Natural killer cell (primary cell): ENCODE data around the gene KISS1R. TPM values are rescaled to one million over a fixed set of nuclear protein-coding genes. Genes with fewer than 3 reads are reported as not detected.

ENCODE experiments used
- ATAC-seq, 3 donors: fragments of 150-1000 bp in 2 of 3; fragments of 200-7000 bp in 1 of 3; cut with Tn5 transposase; 1 replicate in 1 of 3; 2 replicates in 2 of 3; pipeline ENCODE4 v1.10.0; 2021; ENCODE audit warnings: mild to moderate bottlenecking in 2 of 3, moderate library complexity in 2 of 3
- DNase-seq, 2 donors: peaks; one replicate each; pipeline versions ENCODE4 v3.0.0 to v3.0.0-alpha.2; 2013 to 2021; ENCODE audit warnings: mixed read lengths in 1 of 2
- H3K27ac ChIP-seq: one replicate; pipeline ENCODE4 v1.5.1; 2013; ENCODE audit warnings: mild to moderate bottlenecking, low read length
- H3K27me3 ChIP-seq: one replicate; pipeline ENCODE4 v1.6.1; 2013; ENCODE audit warnings: low read length; ENCODE audit not compliant: control insufficient read depth, insufficient read depth
- H3K36me3 ChIP-seq: one replicate; pipeline ENCODE4 v1.6.1; 2013; ENCODE audit warnings: low read length; ENCODE audit not compliant: control insufficient read depth, insufficient read depth
- H3K4me1 ChIP-seq: one replicate; pipeline ENCODE4 v1.6.1; 2013; ENCODE audit warnings: low read length; ENCODE audit not compliant: control insufficient read depth, insufficient read depth
- H3K4me3 ChIP-seq: one replicate; pipeline ENCODE4 v1.5.1; 2013; ENCODE audit warnings: low read length
- H3K9me3 ChIP-seq: one replicate; pipeline ENCODE4 v1.6.1; 2013; ENCODE audit warnings: low read length; ENCODE audit not compliant: control insufficient read depth, insufficient read depth
- H3K27ac Mint-ChIP-seq, 2 donors: one replicate each; pipeline ENCODE4 v1.8.0; 2022; ENCODE audit warnings: mild to moderate bottlenecking in 2 of 2, mixed read lengths in 2 of 2, moderate library complexity in 1 of 2
- H3K27me3 Mint-ChIP-seq, 2 donors: one replicate each; pipeline ENCODE4 v1.8.0; 2022; ENCODE audit warnings: low read depth in 2 of 2, mixed read lengths in 2 of 2
- H3K36me3 Mint-ChIP-seq: one replicate; pipeline ENCODE4 v1.8.0; 2022; ENCODE audit warnings: mixed read lengths
- H3K4me1 Mint-ChIP-seq, 2 donors: one replicate each; pipeline ENCODE4 v1.8.0; 2022; ENCODE audit warnings: mixed read lengths in 2 of 2
- H3K4me3 Mint-ChIP-seq: one replicate; pipeline ENCODE4 v1.8.0; 2022; ENCODE audit warnings: mild to moderate bottlenecking, moderate library complexity, mixed read lengths
- H3K9me3 Mint-ChIP-seq, 2 donors: one replicate each; pipeline ENCODE4 v1.8.0; 2022; ENCODE audit warnings: mixed read lengths in 2 of 2
- WGBS: methylation state at CpG from one replicate; pipeline ENCODE4 v1.1.7; 2013; ENCODE audit warnings: missing lambda C conversion rate; ENCODE audit not compliant: insufficient coverage; 5-methylcytosine and 5-hydroxymethylcytosine counted together
- intact Hi-C: fragments of 100-400 bp; cut with micrococcal nuclease; formaldehyde crosslinking; loops from one replicate; pipeline ENCODE4 v1.14.2; 2022
- total RNA-seq, 4 donors: library from RNA; stranded (reverse); fragments of 120-200 nt in 1 of 4; gene quantifications; one replicate each; pipeline versions ENCODE4 v1.2.3 to v1.2.4, GENCODE V29; 2013 to 2022
- TF ChIP-seq, protein P1 (sequence below): fragments of 200-600 bp; IDR thresholded peaks from one replicate; pipeline ENCODE4 v1.8.0; 2022; ENCODE audit warnings: antibody characterized with exemption

Gene KISS1R
- total RNA-seq, 3 donors from 2014 or later (not counting 1 experiment from before 2014, with no cell fraction given): 0.31 TPM; not detected in 2

DNA sequence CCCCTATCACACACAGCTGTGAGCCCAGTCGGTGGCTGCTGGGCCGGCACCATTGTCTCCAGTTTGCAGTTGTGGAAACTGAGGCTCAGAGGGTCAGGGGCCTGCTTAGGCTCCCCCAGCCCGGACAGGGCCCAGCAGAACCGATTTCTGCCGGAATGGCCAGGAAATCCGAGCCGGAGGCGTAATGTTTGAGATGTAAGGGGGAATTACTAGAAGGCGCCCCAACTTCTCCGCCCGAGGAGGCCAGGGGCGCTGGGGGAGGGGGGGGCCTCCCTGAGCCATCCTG, 962 bp downstream of the KISS1R start:
- Mint-ChIP-seq H3K27me3 (peaks cover 0 to 8% of the 10 kb centered on the region in 2 donors), H3K36me3 (no peaks in the 10 kb centered on the region), H3K9me3 (no peaks in the 10 kb centered on the region), H3K4me3 (peak overlapping the region; percentile 76), H3K4me1 (peaks cover 10 to 14% of the 10 kb centered on the region in 2 donors), H3K27ac (no peak overlapping the region)
- TF ChIP-seq, protein P1, sequence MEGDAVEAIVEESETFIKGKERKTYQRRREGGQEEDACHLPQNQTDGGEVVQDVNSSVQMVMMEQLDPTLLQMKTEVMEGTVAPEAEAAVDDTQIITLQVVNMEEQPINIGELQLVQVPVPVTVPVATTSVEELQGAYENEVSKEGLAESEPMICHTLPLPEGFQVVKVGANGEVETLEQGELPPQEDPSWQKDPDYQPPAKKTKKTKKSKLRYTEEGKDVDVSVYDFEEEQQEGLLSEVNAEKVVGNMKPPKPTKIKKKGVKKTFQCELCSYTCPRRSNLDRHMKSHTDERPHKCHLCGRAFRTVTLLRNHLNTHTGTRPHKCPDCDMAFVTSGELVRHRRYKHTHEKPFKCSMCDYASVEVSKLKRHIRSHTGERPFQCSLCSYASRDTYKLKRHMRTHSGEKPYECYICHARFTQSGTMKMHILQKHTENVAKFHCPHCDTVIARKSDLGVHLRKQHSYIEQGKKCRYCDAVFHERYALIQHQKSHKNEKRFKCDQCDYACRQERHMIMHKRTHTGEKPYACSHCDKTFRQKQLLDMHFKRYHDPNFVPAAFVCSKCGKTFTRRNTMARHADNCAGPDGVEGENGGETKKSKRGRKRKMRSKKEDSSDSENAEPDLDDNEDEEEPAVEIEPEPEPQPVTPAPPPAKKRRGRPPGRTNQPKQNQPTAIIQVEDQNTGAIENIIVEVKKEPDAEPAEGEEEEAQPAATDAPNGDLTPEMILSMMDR: no peak
- Histone ChIP-seq H3K36me3 (no peaks in the 10 kb centered on the region), H3K9me3 (no peaks in the 10 kb centered on the region), H3K27me3 (peaks cover 21% of the 10 kb centered on the region), H3K4me3 (no peak overlapping the region), H3K27ac (no peak overlapping the region), H3K4me1 (peaks cover 51% of the 10 kb centered on the region)
- ATAC-seq (no peak), DNase-seq (no peak)
- intact Hi-C loops: no loop called here
- 3% methylated on average over 12 of the region's 12 CpGs for WGBS

DNA sequence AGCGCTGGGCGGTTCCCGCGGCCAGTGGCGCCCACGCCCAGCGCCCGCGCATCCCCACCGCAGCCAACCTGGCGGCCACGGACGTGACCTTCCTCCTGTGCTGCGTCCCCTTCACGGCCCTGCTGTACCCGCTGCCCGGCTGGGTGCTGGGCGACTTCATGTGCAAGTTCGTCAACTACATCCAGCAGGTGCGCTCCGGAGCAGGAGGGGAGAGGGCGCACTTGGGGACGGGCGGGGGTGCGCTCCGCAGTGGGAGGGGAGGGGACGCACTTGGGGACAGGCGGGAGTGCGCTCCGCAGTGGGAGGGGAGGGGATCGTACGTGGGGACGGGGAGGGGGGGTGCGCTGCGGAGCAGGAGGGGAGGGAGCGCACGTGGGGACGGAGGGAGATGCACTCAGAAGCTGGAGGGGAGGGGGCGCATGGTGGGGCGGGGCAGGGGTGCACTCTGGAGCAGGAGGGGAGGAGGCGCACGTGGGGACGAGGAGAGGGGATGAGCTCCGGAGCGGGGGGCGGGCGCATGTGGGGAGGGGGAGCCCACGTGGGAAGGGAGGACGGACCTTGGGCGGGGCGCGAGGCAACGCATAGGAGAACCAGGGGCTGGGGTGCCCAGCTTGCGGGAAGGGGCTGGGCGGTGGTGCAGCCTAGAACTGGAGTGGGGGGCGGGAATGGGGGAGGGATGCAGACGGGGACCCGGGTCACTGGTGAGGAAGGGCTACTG, 1.5 kb downstream of the KISS1R start:
- intact Hi-C loops: no loop called here
- Histone ChIP-seq H3K9me3 (no peaks in the 10 kb centered on the region), H3K27me3 (peaks cover 21% of the 10 kb centered on the region), H3K27ac (no peak overlapping the region), H3K36me3 (no peaks in the 10 kb centered on the region), H3K4me3 (no peak overlapping the region), H3K4me1 (peaks cover 47% of the 10 kb centered on the region)
- Mint-ChIP-seq H3K27me3 (peaks cover 0 to 8% of the 10 kb centered on the region in 2 donors), H3K27ac (no peak overlapping the region), H3K36me3 (no peaks in the 10 kb centered on the region), H3K4me1 (peaks cover 10 to 14% of the 10 kb centered on the region in 2 donors), H3K9me3 (no peaks in the 10 kb centered on the region), H3K4me3 (peak overlapping the region; percentile 49)
- ATAC-seq (no peak), DNase-seq (peak in 1 of 2 donors; percentile 51)
- 2% methylated on average over 58 of the region's 58 CpGs for WGBS
- TF ChIP-seq, protein P1: no peak

DNA sequence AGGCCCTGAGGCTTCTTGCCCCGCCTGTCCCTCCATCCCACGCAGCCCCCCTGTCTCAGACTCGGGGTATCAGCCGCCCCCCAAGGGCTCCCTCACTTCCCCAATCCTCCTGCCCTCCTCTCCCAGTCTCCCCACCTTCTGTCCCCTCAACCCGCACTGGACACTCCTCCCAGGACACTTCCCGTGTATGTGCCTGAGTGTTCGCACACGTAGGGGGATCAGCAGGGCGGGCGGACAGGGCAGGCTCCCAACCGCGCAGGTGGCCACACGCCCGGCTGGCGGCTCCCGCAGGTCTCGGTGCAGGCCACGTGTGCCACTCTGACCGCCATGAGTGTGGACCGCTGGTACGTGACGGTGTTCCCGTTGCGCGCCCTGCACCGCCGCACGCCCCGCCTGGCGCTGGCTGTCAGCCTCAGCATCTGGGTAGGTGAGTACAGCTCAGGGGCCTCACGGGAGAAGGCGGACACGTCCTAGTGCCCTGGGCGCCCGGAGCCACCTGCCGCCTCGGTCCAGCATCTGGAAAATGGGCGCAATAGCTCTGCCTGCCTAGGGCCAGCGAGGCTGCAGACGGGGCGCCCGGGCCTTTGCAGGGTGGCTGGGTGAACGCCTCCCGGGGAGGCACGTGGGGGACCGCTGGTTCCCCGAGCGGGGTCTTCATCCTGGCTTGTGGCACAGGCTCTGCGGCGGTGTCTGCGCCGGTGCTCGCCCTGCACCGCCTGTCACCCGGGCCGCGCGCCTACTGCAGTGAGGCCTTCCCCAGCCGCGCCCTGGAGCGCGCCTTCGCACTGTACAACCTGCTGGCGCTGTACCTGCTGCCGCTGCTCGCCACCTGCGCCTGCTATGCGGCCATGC, 2.3 kb downstream of the KISS1R start:
- WGBS: 3% methylated on average over 68 of the region's 68 CpGs

More for the DNA sequence above, 2.3 kb downstream of the KISS1R start:
- Mint-ChIP-seq H3K27ac (no peak overlapping the region), H3K9me3 (no peaks in the 10 kb centered on the region), H3K36me3 (no peaks in the 10 kb centered on the region), H3K4me3 (peak overlapping the region; percentile 49), H3K4me1 (peaks cover 10 to 14% of the 10 kb centered on the region in 2 donors), H3K27me3 (peaks cover 0 to 8% of the 10 kb centered on the region in 2 donors)
- intact Hi-C loops: loop anchor here (2.0 to 10.0 kb wide), 2 partner anchors 149 to 325 kb away; partner anchors contain the start of genes ATP5F1D and MIDN
- peaks cover 21% of the 10 kb centered on the region for H3K27me3 ChIP-seq
- H3K9me3 ChIP-seq: no peaks in the 10 kb centered on the region
- peaks cover 51% of the 10 kb centered on the region for H3K4me1 ChIP-seq
- ATAC-seq (peak in 1 of 3 donors; percentile 5), DNase-seq (peak; percentile 29 to 71)
- no peak overlapping the region for H3K4me3 ChIP-seq
- H3K36me3 ChIP-seq: no peaks in the 10 kb centered on the region
- TF ChIP-seq, protein P1: no peak
- H3K27ac ChIP-seq: no peak overlapping the region
